Iris pigment epithelial cell (primary cell): Measurements from ENCODE around the gene CTNNBIP1.
"Not testable (repeated sequence)": the region's sequence is repeated elsewhere in the genome, so short reads cannot be mapped to it uniquely, and the experiment has no call there.

Experiments used
- DNase-seq: peaks from one replicate; pipeline ENCODE4 v3.0.0-alpha.2; 2011; ENCODE audit warnings: low read depth

Gene CTNNBIP1

DNA sequence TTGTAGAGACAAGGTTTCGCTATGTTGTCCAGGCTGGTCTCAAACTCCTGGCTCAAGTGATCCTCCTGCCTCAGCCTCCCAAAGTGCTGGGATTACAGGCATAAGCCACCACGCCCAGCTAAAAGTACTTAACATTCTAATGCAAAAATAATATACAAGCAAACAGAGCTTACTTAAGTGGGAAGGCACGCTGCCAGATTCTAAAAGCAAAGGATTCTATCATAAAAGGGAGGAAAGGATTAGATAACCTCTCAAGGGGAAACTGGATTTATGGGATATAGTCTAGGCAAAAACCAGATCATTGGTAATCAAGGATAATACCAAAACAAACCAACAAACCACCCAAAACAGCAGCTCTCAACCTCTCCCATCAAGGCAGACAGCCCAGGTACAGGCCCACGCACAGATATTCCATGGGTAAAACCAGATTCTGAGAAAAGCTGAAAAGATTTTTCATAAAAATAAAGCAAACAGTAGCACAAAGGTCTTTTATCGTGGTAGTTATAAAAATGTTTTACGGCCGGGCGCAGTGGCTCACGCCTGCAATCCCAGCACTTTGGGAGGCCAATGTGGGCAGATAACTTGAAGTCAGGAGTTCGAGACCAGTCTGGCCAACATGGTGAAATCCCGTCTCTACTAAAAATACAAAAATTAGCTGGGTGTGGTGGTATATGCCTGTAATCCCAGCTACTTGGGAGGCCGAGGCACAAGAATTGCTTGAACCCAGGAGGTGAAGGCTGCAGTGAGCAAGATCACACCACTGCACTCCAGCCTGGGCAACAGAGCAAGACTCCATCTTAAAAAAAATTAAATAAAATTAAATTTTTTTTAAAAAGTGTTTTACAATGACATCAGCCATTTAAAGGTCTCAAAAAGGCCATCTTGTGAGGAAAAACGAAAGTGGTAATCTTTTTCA is 106.8 kb downstream of the CTNNBIP1 start:
- not testable (repeated sequence) for DNase-seq

DNA sequence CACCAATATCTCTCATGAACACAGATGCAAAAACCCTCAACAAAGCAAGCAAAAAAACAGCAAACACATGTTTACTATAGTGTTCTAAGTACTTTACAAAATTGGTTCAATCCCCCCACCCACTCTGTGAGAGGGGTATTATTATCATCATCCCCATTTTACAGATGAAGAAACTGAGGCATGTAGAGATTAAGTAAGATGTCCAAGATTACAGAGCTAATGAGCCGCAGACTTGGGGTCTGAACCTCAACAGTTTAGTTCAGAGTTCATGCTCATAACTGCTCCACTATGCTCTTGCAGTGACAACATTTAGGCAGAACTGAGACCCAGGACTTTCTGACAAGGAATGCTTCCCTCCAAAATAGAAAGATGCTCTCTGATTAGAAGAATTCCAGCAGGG is 108.2 kb downstream of the CTNNBIP1 start:
- no peak for DNase-seq
